Spleen (tissue), 11 donors: ENCODE results near the gene HIVEP3. TPM values are rescaled to one million over a fixed set of nuclear protein-coding genes. Genes with fewer than 3 reads are reported as not detected.

ENCODE experiments used
- DNase-seq: peaks from one replicate; pipeline ENCODE4 v3.0.0-alpha.2; 2020
- H3K27ac ChIP-seq, 8 donors: fragments of 200-600 bp; sonication (generic) in 7 of 8; 1 replicate in 4 of 8; 2 replicates in 4 of 8; pipeline versions ENCODE4 v1.5.0 to v1.8.0; 2016 to 2021; ENCODE audit warnings: inconsistent platforms in 4 of 8, mild to moderate bottlenecking in 4 of 8, moderate library complexity in 1 of 8
- H3K27me3 ChIP-seq, 7 donors: fragments of 200-600 bp; sonication (generic) in 6 of 7; replicated peaks in 1 of 7; 1 replicate in 4 of 7; 2 replicates in 3 of 7; pipeline versions ENCODE4 v1.5.0 to v1.8.0; 2016 to 2021; ENCODE audit warnings: inconsistent platforms in 3 of 7, mild to moderate bottlenecking in 1 of 7
- H3K36me3 ChIP-seq, 6 donors: fragments of 200-600 bp; sonication (generic) in 5 of 6; 1 replicate in 4 of 6; 2 replicates in 2 of 6; pipeline versions ENCODE4 v1.5.0 to v1.8.0; 2016 to 2021; ENCODE audit warnings: inconsistent platforms in 2 of 6
- H3K4me1 ChIP-seq, 6 donors: fragments of 200-600 bp; sonication (generic) in 5 of 6; 1 replicate in 3 of 6; 2 replicates in 3 of 6; pipeline versions ENCODE4 v1.5.0 to v1.8.0; 2016 to 2021; ENCODE audit warnings: inconsistent platforms in 3 of 6
- H3K4me3 ChIP-seq, 8 donors: fragments of 200-600 bp; sonication (generic) in 7 of 8; 1 replicate in 4 of 8; 2 replicates in 4 of 8; pipeline versions ENCODE4 v1.5.0 to v1.8.0; 2016 to 2021; ENCODE audit warnings: inconsistent platforms in 4 of 8, mild to moderate bottlenecking in 4 of 8, moderate library complexity in 2 of 8
- H3K9me3 ChIP-seq, 8 donors: fragments of 200-600 bp; sonication (generic) in 7 of 8; 1 replicate in 4 of 8; 2 replicates in 4 of 8; pipeline versions ENCODE4 v1.5.0 to v1.8.0; 2016 to 2021; ENCODE audit warnings: inconsistent platforms in 4 of 8
- CTCF ChIP-seq, 11 experiments: fragments of 200-600 bp in 7 of 11; fragments of 450-650 bp in 4 of 11; sonication (generic) in 4 of 11; IDR thresholded peaks in 8 of 11; conservative IDR thresholded peaks in 3 of 11; 1 replicate in 7 of 11; 2 replicates in 4 of 11; pipeline versions ENCODE4 v1.4.0 to v1.8.0; 2016 to 2021; ENCODE audit warnings: antibody characterized with exemption in 11 of 11, inconsistent platforms in 4 of 11, mild to moderate bottlenecking in 1 of 11
- POLR2A ChIP-seq, 3 donors: fragments of 450-650 bp; IDR thresholded peaks; one replicate each; pipeline ENCODE4 v1.5.1; 2017; ENCODE audit warnings: antibody characterized with exemption in 3 of 3, mild to moderate bottlenecking in 1 of 3
- POLR2AphosphoS5 ChIP-seq, 3 donors: sonication (generic); formaldehyde crosslinking; IDR thresholded peaks; one replicate each; pipeline ENCODE4 v1.5.1; 2017; ENCODE audit warnings: antibody characterized with exemption in 3 of 3
- WGBS, 5 donors: extraction: QIAGEN DNeasy Blood & Tissue Kit in 3 of 5; methylation state at CpG; one replicate each; pipeline versions ENCODE4 v1.1.5 to v1.1.7; 2013 to 2018; 5-methylcytosine and 5-hydroxymethylcytosine counted together
- intact Hi-C: fragments of 100-400 bp; cut with DNase I; formaldehyde crosslinking; loops from one replicate; pipeline ENCODE4 v1.15.0; 2023; ENCODE audit warnings: low total_unique reads
- polyA plus RNA-seq, 3 donors: library from polyadenylated mRNA; stranded (reverse); fragments of 200-250 nt; gene quantifications; one replicate each; pipeline ENCODE4 v1.2.1, GENCODE V29; 2013
- total RNA-seq, 7 donors: library from RNA; depleted of rRNA in 3 of 7; stranded (reverse); fragments of >200 nt in 3 of 7; fragmentation: NEBNext Ultra II Directional in 4 of 7; extraction: Animal tissue kit (Norgen Biotek cat#: 25700) in 4 of 7; gene quantifications; one replicate each; pipeline versions ENCODE4 v1.1.0 to v1.2.1, GENCODE V29; 2016 to 2021
- donor health status: healthy with polysubstance abuse.
- donor health status: DM: no; HTN: no; CAD: no; lungs with moderate emphysema.
- donor health status: DM: no; HTN: no; CAD: no.
- donor health status: Bipolar disorder and iron deficiency.
- donor health status: healthy.
- donor health status: DM: no; HTN: no; CAD: no.
- donor health status: DM: yes; HTN: yes; CAD: no.

The HIVEP3 gene
- total and polyA plus RNA-seq, 10 donors = 2.4 to 21.2 (median 8.2) TPM

GRCh38 chr1:41741244-41741643 is 177.5 kb downstream of the HIVEP3 start:
- H3K27me3 ChIP-seq = no peaks in the 10 kb centered on the region
- TF ChIP-seq POLR2AphosphoS5 (IDR thresholded peaks at IDR 0.05) (no peak), POLR2A (IDR thresholded peaks at IDR 0.05) (no peak), CTCF (IDR thresholded peaks at IDR 0.05 in 8 of 11, conservative IDR thresholded peaks at IDR 0.05 in 3 of 11) (no peak)
- H3K27ac ChIP-seq = peak overlapping the region in 7 of 8 donors; percentile 42 to 92 (median 87)
- H3K36me3 ChIP-seq = no peaks in the 10 kb centered on the region
- H3K4me3 ChIP-seq = no peak overlapping the region
- intact Hi-C loops = no loop called here
- no peaks in the 10 kb centered on the region for H3K9me3 ChIP-seq
- H3K4me1 ChIP-seq = peaks cover 28 to 91% (median 63%) of the 10 kb centered on the region in 6 donors
- DNase-seq = no peak
- WGBS, 5 donors = 50 to 73% (median 55%) methylated on average over 7 of the region's 7 CpGs

GRCh38 chr1:41740630-41741239 is 178.0 kb downstream of the HIVEP3 start:
- no peaks in the 10 kb centered on the region for H3K9me3 ChIP-seq
- no peaks in the 10 kb centered on the region for H3K27me3 ChIP-seq
- TF ChIP-seq POLR2AphosphoS5 (IDR thresholded peaks at IDR 0.05) (no peak), CTCF (IDR thresholded peaks at IDR 0.05 in 8 of 11, conservative IDR thresholded peaks at IDR 0.05 in 3 of 11) (no peak), POLR2A (IDR thresholded peaks at IDR 0.05) (no peak)
- intact Hi-C loops = no loop called here
- H3K27ac ChIP-seq = peak overlapping the region; percentile 42 to 92 (median 86)
- no peak overlapping the region for H3K4me3 ChIP-seq
- H3K4me1 ChIP-seq = peaks cover 28 to 91% (median 63%) of the 10 kb centered on the region in 6 donors
- no peak for DNase-seq
- H3K36me3 ChIP-seq = no peaks in the 10 kb centered on the region
- WGBS, 5 donors = 7 to 15% (median 10%) methylated on average over 5 of the region's 5 CpGs

- no peaks in the 10 kb centered on the region for H3K9me3 ChIP-seq
- TF ChIP-seq CTCF (IDR thresholded peaks at IDR 0.05 in 8 of 11, conservative IDR thresholded peaks at IDR 0.05 in 3 of 11) = no peak
- no peak for TF ChIP-seq POLR2A (IDR thresholded peaks at IDR 0.05)
- no peak for TF ChIP-seq POLR2AphosphoS5 (IDR thresholded peaks at IDR 0.05)
- H3K27ac ChIP-seq = peak overlapping the region; percentile 42 to 92 (median 86)
- intact Hi-C loops = no loop called here
- H3K36me3 ChIP-seq = no peaks in the 10 kb centered on the region
- 89 to 95% (median 92%) methylated on average over 5 of the region's 5 CpGs for WGBS, 5 donors
- H3K4me3 ChIP-seq = no peak overlapping the region
- no peaks in the 10 kb centered on the region for H3K27me3 ChIP-seq
- no peak for DNase-seq
- H3K4me1 ChIP-seq = peaks cover 28 to 91% (median 64%) of the 10 kb centered on the region in 6 donors
These were observed 178.7 kb downstream of the HIVEP3 start for GRCh38 chr1:41740058-41740457.

- H3K36me3 ChIP-seq = no peaks in the 10 kb centered on the region
- 4 to 31% (median 7%) methylated on average over 8 to 21 of the region's 21 CpGs for WGBS, 5 donors
- TF ChIP-seq POLR2A (IDR thresholded peaks at IDR 0.05) = no peak
- TF ChIP-seq CTCF (IDR thresholded peaks at IDR 0.05 in 8 of 11, conservative IDR thresholded peaks at IDR 0.05 in 3 of 11) = no peak
- peak; percentile 82 to 91 (median 83) for TF ChIP-seq POLR2AphosphoS5 (IDR thresholded peaks at IDR 0.05)
- peak; percentile 95 for DNase-seq
- intact Hi-C loops = no loop called here
- H3K4me1 ChIP-seq = peaks cover 28 to 91% (median 61%) of the 10 kb centered on the region in 6 donors
- H3K27me3 ChIP-seq = no peaks in the 10 kb centered on the region
- peak overlapping the region; percentile 2 to 92 (median 86) for H3K27ac ChIP-seq
- peak overlapping the region in 5 of 8 donors; percentile 7 to 47 (median 12) for H3K4me3 ChIP-seq
- H3K9me3 ChIP-seq = no peaks in the 10 kb centered on the region
These were observed 179.4 kb downstream of the HIVEP3 start for GRCh38 chr1:41739061-41739955.
